ENCODE results near the gene ESAM. TPM values are rescaled to one million over a fixed set of nuclear protein-coding genes. Genes with fewer than 3 reads are reported as not detected.

The ESAM gene
- polyA plus RNA-seq, 1 donor from 2014 or later = 0.77 TPM

- H2AFZ ChIP-seq (ENCODE audit: low read depth, low read length) = peak overlapping the region; percentile 36
- H3K9me2 ChIP-seq (ENCODE audit: insufficient read depth, low read length) = no peaks in the 10 kb centered on the region
- H3K9me3 ChIP-seq (ENCODE audit: low read length) = no peaks in the 10 kb centered on the region
- peak overlapping the region; percentile 57 for H3K9ac ChIP-seq (ENCODE audit: low read length)
- H3K4me3 ChIP-seq (ENCODE audit: low read length) = peak overlapping the region; percentile 44
- no peaks in the 10 kb centered on the region for H3K36me3 ChIP-seq (ENCODE audit: insufficient read depth, low read length)
- no peaks in the 10 kb centered on the region for H3K79me2 ChIP-seq (replicated peaks; ENCODE audit: insufficient read depth, low read length)
- peak overlapping the region; percentile 81 for H3K27ac ChIP-seq (ENCODE audit: low read length)
- H3K4me2 ChIP-seq (ENCODE audit: low read length) = peak overlapping the region; percentile 4
- no peaks in the 10 kb centered on the region for H4K20me1 ChIP-seq (ENCODE audit: insufficient read depth)
- no peaks in the 10 kb centered on the region for H3F3A ChIP-seq (ENCODE audit: insufficient read depth, low read length, poor library complexity, severe bottlenecking)
- no peak for TF ChIP-seq RAD21 (conservative IDR thresholded peaks at IDR 0.05)
- TF ChIP-seq REST (IDR thresholded peaks at IDR 0.05; ENCODE audit: borderline replicate concordance) = no peak
- TF ChIP-seq POLR2AphosphoS5 (IDR thresholded peaks at IDR 0.05) = peak; percentile 51
- TF ChIP-seq TAF1 (IDR thresholded peaks at IDR 0.05; ENCODE audit: low read depth) = no peak
- no peak for TF ChIP-seq CTCF (IDR thresholded peaks at IDR 0.05; ENCODE audit: poor library complexity, severe bottlenecking)
- peak; percentile 39 for TF ChIP-seq EP300 (conservative IDR thresholded peaks at IDR 0.05; ENCODE audit: poor library complexity, severe bottlenecking)
- TF ChIP-seq SMC3 (conservative IDR thresholded peaks at IDR 0.05; ENCODE audit: poor library complexity) = no peak
- H3K27me3 ChIP-seq (ENCODE audit: insufficient read depth, low read depth, low read length) = peaks cover under 1% of the 10 kb centered on the region
Observed at GRCh38 chr11:124724979-124725718, 36.9 kb downstream of the ESAM start.

- H3K27ac ChIP-seq (ENCODE audit: low read length) = no peak overlapping the region
- no peak overlapping the region for H2AFZ ChIP-seq (ENCODE audit: low read depth, low read length)
- no peaks in the 10 kb centered on the region for H3K79me2 ChIP-seq (replicated peaks; ENCODE audit: insufficient read depth, low read length)
- H3K9ac ChIP-seq (ENCODE audit: low read length) = no peak overlapping the region
- no peak overlapping the region for H3K4me3 ChIP-seq (ENCODE audit: low read length)
- peaks cover 31% of the 10 kb centered on the region for H3K27me3 ChIP-seq (ENCODE audit: insufficient read depth, low read depth, low read length)
- TF ChIP-seq SMC3 (conservative IDR thresholded peaks at IDR 0.05; ENCODE audit: poor library complexity) = no peak
- H4K20me1 ChIP-seq (ENCODE audit: insufficient read depth) = no peaks in the 10 kb centered on the region
- H3K36me3 ChIP-seq (ENCODE audit: insufficient read depth, low read length) = no peaks in the 10 kb centered on the region
- no peak overlapping the region for H3K4me2 ChIP-seq (ENCODE audit: low read length)
- no peaks in the 10 kb centered on the region for H3K9me2 ChIP-seq (ENCODE audit: insufficient read depth, low read length)
- no peaks in the 10 kb centered on the region for H3F3A ChIP-seq (ENCODE audit: insufficient read depth, low read length, poor library complexity, severe bottlenecking)
- no peaks in the 10 kb centered on the region for H3K9me3 ChIP-seq (ENCODE audit: low read length)
Observed at GRCh38 chr11:124722176-124722575, 39.9 kb downstream of the ESAM start.

GRCh38 chr11:124719534-124719933 is 42.6 kb downstream of the ESAM start:
- Histone ChIP-seq H3K27me3 (ENCODE audit: insufficient read depth, low read depth, low read length) (peaks cover 31% of the 10 kb centered on the region), H3K9me3 (ENCODE audit: low read length) (no peaks in the 10 kb centered on the region), H3K79me2 (replicated peaks; ENCODE audit: insufficient read depth, low read length) (no peaks in the 10 kb centered on the region), H3K4me2 (ENCODE audit: low read length) (no peak overlapping the region), H3K4me3 (ENCODE audit: low read length) (no peak overlapping the region), H3K27ac (ENCODE audit: low read length) (no peak overlapping the region), H2AFZ (ENCODE audit: low read depth, low read length) (no peak overlapping the region), H3K36me3 (ENCODE audit: insufficient read depth, low read length) (no peaks in the 10 kb centered on the region), H3K9me2 (ENCODE audit: insufficient read depth, low read length) (no peaks in the 10 kb centered on the region), H3K9ac (ENCODE audit: low read length) (no peak overlapping the region), H3F3A (ENCODE audit: insufficient read depth, low read length, poor library complexity, severe bottlenecking) (no peaks in the 10 kb centered on the region), H4K20me1 (ENCODE audit: insufficient read depth) (no peaks in the 10 kb centered on the region)
- TF ChIP-seq EZH2 (IDR thresholded peaks at IDR 0.05; ENCODE audit: borderline replicate concordance, insufficient read depth, low read length, poor library complexity, severe bottlenecking) (no peak), MXI1 (conservative IDR thresholded peaks at IDR 0.05; ENCODE audit: poor library complexity, severe bottlenecking) (no peak), TAF1 (IDR thresholded peaks at IDR 0.05; ENCODE audit: low read depth) (no peak), SMC3 (conservative IDR thresholded peaks at IDR 0.05; ENCODE audit: poor library complexity) (no peak), REST (IDR thresholded peaks at IDR 0.05; ENCODE audit: borderline replicate concordance) (no peak), EP300 (conservative IDR thresholded peaks at IDR 0.05; ENCODE audit: poor library complexity, severe bottlenecking) (no peak), CTCF (IDR thresholded peaks at IDR 0.05; ENCODE audit: poor library complexity, severe bottlenecking) (no peak), POLR2AphosphoS5 (IDR thresholded peaks at IDR 0.05) (no peak), RAD21 (conservative IDR thresholded peaks at IDR 0.05) (no peak)
